ENCODE results near the gene PTPRE.
A peak's percentile ranks its signal among the peaks of the same experiment; 100 is the strongest.

The PTPRE gene

GRCh38 chr10:128116187-128116586, 209.3 kb downstream of the PTPRE start:
- TF ChIP-seq, protein P1, sequence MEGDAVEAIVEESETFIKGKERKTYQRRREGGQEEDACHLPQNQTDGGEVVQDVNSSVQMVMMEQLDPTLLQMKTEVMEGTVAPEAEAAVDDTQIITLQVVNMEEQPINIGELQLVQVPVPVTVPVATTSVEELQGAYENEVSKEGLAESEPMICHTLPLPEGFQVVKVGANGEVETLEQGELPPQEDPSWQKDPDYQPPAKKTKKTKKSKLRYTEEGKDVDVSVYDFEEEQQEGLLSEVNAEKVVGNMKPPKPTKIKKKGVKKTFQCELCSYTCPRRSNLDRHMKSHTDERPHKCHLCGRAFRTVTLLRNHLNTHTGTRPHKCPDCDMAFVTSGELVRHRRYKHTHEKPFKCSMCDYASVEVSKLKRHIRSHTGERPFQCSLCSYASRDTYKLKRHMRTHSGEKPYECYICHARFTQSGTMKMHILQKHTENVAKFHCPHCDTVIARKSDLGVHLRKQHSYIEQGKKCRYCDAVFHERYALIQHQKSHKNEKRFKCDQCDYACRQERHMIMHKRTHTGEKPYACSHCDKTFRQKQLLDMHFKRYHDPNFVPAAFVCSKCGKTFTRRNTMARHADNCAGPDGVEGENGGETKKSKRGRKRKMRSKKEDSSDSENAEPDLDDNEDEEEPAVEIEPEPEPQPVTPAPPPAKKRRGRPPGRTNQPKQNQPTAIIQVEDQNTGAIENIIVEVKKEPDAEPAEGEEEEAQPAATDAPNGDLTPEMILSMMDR (IDR thresholded peaks at IDR 0.05; ENCODE audit: low read depth, low read length): no peak
- no peak for TF ChIP-seq EZH2phosphoT487 (IDR thresholded peaks at IDR 0.05; ENCODE audit: low read depth)
- H3K36me3 ChIP-seq (replicated peaks; ENCODE audit: low read depth, low read length): peaks cover 84% of the 10 kb centered on the region

GRCh38 chr10:128116851-128117615, 210.1 kb downstream of the PTPRE start:
- no peaks in the 10 kb centered on the region for H3K9me3 ChIP-seq (ENCODE audit: insufficient read depth, low read length)
- peaks cover 22% of the 10 kb centered on the region for H4K20me1 ChIP-seq (ENCODE audit: insufficient read depth, low read length)
- no peak for TF ChIP-seq EZH2phosphoT487 (IDR thresholded peaks at IDR 0.05; ENCODE audit: low read depth)
- TF ChIP-seq, protein P1 (IDR thresholded peaks at IDR 0.05; ENCODE audit: low read depth, low read length): peak; percentile 19; the same call in 1 of the 2 replicates
- no peak overlapping the region for H3K4me3 ChIP-seq (ENCODE audit: low read length)
- H3K27me3 ChIP-seq (ENCODE audit: low read depth, low read length): no peaks in the 10 kb centered on the region
- no peak overlapping the region for H3K4me2 ChIP-seq (ENCODE audit: low read length)
- H3K9ac ChIP-seq (ENCODE audit: low read length): no peak overlapping the region
- H2AFZ ChIP-seq (ENCODE audit: low read depth, low read length): no peak overlapping the region
- peaks cover 80% of the 10 kb centered on the region for H3K36me3 ChIP-seq (replicated peaks; ENCODE audit: low read depth, low read length)
- no peak overlapping the region for H3K27ac ChIP-seq (ENCODE audit: low read length)
- peaks cover 60% of the 10 kb centered on the region for H3K79me2 ChIP-seq (ENCODE audit: low read length)
- H3K4me1 ChIP-seq (ENCODE audit: low read length): no peaks in the 10 kb centered on the region

More at GRCh38 chr10:128116187-128116586, 209.3 kb downstream of the PTPRE start:
- peaks cover 55% of the 10 kb centered on the region for H3K79me2 ChIP-seq (ENCODE audit: low read length)
- no peaks in the 10 kb centered on the region for H3K27me3 ChIP-seq (ENCODE audit: low read depth, low read length)
- no peak overlapping the region for H2AFZ ChIP-seq (ENCODE audit: low read depth, low read length)
- no peaks in the 10 kb centered on the region for H3K9me3 ChIP-seq (ENCODE audit: insufficient read depth, low read length)
- peaks cover 22% of the 10 kb centered on the region for H4K20me1 ChIP-seq (ENCODE audit: insufficient read depth, low read length)
- no peaks in the 10 kb centered on the region for H3K4me1 ChIP-seq (ENCODE audit: low read length)
- H3K4me3 ChIP-seq (ENCODE audit: low read length): no peak overlapping the region
- H3K4me2 ChIP-seq (ENCODE audit: low read length): no peak overlapping the region
- no peak overlapping the region for H3K27ac ChIP-seq (ENCODE audit: low read length)
- no peak overlapping the region for H3K9ac ChIP-seq (ENCODE audit: low read length)

GRCh38 chr10:128121750-128122412, 215.0 kb downstream of the PTPRE start:
- Histone ChIP-seq H3K4me1 (ENCODE audit: low read length) (peaks cover 21% of the 10 kb centered on the region), H3K79me2 (ENCODE audit: low read length) (peaks cover 83% of the 10 kb centered on the region), H3K36me3 (replicated peaks; ENCODE audit: low read depth, low read length) (peaks cover 71% of the 10 kb centered on the region), H3K27ac (ENCODE audit: low read length) (no peak overlapping the region), H3K4me3 (ENCODE audit: low read length) (no peak overlapping the region), H3K27me3 (ENCODE audit: low read depth, low read length) (no peaks in the 10 kb centered on the region), H3K4me2 (ENCODE audit: low read length) (no peak overlapping the region), H3K9me3 (ENCODE audit: insufficient read depth, low read length) (no peaks in the 10 kb centered on the region), H4K20me1 (ENCODE audit: insufficient read depth, low read length) (peaks cover 40% of the 10 kb centered on the region), H2AFZ (ENCODE audit: low read depth, low read length) (no peak overlapping the region), H3K9ac (ENCODE audit: low read length) (no peak overlapping the region)
- TF ChIP-seq, protein P1 (IDR thresholded peaks at IDR 0.05; ENCODE audit: low read depth, low read length): no peak

DNA sequence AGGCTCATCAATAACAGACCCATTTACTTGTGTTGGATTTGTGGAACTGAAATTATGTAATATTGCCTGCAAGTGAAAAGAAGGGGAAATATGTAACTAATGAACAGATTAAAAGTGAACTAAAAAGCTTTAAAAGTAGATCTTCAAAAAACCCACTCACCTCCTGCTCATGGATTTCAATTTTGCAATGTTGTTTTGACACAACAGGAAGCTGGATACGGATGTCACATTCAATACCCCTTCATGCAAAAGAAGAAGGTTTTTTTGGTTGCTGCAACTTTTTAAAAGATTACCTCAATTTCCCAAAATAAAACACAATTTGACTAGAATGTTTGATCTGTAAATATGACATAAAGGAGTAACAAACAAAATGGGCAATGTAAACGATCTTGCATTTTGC, 216.0 kb downstream of the PTPRE start:
- TF ChIP-seq, protein P1 (IDR thresholded peaks at IDR 0.05; ENCODE audit: low read depth, low read length): no peak
- no peak for TF ChIP-seq EZH2phosphoT487 (IDR thresholded peaks at IDR 0.05; ENCODE audit: low read depth)
- Histone ChIP-seq H3K27me3 (ENCODE audit: low read depth, low read length) (no peaks in the 10 kb centered on the region), H3K9ac (ENCODE audit: low read length) (no peak overlapping the region), H2AFZ (ENCODE audit: low read depth, low read length) (no peak overlapping the region), H3K4me1 (ENCODE audit: low read length) (peaks cover 27% of the 10 kb centered on the region), H3K9me3 (ENCODE audit: insufficient read depth, low read length) (no peaks in the 10 kb centered on the region), H3K36me3 (replicated peaks; ENCODE audit: low read depth, low read length) (peaks cover 64% of the 10 kb centered on the region), H3K79me2 (ENCODE audit: low read length) (peaks cover 76% of the 10 kb centered on the region), H3K4me3 (ENCODE audit: low read length) (peak overlapping the region; percentile 98; the same call in 1 of the 2 replicates), H3K4me2 (ENCODE audit: low read length) (peak overlapping the region; percentile 98), H4K20me1 (ENCODE audit: insufficient read depth, low read length) (peaks cover 38% of the 10 kb centered on the region), H3K27ac (ENCODE audit: low read length) (0 out of 2 replicates have a peak overlapping the region, but pooled peaks have one; percentile 13)
